ENCODE measurements around the gene TOX3.
A peak's percentile ranks its signal among the peaks of the same experiment; 100 is the strongest.

TOX3 gene

DNA sequence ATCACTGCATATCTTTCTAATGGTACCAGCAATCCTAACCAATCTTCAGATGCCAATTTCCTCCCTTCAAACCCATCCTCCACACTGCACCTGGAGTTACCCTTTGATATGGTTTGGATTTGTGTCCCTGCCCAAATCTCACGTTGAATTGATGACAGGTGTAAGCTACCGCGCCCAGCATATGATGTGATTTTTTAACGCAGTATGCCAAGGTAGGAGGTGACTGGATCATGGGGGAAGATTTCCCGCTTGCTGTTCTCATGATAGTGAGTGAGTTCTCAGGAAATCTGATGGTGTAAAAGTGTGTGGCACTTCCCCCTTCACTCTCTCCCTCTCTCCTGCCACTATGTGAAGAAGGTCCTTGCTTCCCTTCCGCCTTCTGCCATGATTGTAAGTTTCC, 57.0 kb downstream of the TOX3 start:
- no peak for DNase-seq

DNA sequence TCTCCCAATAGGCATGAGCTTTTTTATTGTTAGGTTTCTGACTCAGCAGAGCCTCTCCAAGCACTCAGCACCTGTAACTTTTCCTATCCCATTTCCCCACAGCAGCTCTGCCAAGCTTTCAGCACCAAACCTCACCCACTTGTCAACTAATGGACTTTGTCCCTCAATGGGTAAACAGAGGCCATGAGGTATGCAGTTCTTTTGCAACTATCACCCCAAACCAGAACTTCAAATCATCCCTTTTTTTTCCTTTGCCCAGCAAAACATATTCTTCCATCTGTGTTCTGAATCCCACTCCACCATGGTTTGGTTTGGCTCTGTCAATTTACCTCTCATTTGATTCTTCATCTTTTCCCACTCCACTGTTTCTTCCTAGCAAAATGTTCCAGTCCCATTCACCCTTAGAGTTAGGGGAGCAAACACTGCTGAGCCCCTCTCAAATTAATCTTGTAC, 58.1 kb downstream of the TOX3 start:
- no peak for DNase-seq

DNA sequence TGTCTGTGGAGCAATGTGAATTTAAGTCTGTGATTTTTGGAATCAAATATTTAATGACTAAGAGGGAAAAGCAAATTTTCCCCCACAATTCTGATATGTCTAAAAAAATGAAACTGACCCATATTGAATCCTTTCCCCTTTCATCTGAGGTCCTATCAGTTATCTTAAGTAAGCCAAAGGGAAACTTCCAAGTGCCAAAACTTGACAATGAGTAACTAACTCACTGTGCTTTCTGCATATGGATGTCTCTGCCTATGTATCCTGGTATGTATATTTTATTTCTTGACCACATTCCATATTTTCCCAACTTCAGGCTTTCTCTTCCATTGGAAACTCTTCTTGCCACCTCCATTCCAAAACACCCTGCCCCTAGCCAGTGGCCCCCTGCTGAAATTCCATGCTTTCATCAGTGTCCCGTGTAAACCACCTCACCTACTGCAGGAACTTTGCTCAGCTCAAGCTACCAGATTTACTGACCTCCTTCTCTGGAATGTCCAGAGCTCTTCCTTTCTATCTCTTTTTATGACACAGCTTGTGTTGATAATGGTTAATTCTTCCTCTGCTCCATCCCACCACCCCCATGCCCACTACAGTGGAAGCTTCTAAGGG, 59.0 kb downstream of the TOX3 start:
- no peak for DNase-seq

DNA sequence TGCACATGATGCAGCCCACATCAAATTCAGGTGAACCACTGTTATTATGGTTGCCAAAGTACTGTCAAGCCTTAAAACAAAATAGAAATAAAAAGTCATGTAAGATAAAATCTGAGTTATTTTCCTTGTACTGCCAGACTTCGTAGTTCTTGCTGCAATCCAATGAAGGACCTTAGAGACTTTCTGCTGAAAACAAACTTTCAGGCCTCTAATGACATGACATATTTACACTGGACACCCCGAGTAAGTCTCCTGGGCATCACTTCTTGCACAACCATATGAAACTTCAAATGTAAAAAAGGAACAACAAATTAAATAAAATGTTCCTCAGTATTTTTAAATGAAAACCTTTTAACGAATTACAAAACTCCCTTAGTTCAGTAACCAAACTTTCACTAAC, 66.7 kb downstream of the TOX3 start:
- DNase-seq: no peak

DNA sequence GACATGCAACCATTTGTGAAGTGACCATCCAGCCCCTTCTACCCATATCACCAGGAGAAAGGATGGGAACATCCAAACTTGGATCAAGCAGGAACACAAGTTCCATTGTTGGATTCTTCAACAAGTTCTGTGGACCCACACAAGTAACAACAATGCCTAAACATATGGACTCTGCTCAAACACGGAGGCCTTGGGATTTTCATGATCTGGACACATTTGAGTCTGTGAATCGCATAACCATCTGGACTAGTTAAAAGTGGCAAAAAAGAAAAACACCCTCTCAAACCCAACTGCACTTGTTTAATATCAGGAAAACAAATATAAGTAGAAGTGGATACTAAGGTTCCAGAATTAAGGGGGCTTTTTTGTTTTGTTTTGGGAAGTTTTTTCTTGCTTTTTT, 70.8 kb downstream of the TOX3 start:
- DNase-seq: no peak

DNA sequence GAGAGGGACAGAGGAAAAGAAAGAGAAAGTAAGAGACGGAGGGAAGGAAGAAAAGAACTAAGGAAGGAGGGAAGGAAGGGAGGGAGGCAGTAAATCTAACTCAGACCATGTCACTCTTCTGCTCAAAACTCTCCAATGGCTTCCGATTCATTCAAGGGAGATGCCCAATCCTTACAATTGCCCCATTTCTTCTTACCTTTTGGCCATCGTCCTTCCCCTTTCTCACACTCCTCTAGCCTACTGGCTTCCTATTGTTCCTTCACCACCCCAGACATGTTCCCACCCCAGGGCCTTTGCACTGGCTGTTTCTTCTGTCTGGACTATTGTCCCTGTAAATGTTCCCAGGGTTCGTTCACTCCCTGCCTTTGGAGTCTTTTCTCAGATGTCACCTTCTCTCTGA, 72.3 kb downstream of the TOX3 start:
- DNase-seq: no peak

DNA sequence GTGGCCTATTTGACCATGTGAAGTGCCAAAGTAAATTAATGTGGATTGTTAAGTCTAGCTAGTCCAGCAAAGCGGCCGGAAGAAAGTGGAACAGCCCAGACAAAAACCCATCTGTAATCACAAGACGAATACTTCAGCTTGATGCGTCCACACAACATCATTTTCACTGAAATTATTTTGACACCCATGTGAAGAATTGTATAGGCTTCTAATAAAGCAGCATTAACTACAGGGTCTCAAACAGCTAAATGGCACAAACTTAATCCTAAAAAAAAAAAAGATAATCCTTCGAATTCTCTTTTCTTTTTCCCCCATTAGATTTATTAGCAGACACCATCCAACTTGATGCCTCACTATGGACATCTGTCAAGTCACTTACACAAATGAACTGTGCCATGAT, 73.8 kb downstream of the TOX3 start:
- DNase-seq: no peak

DNA sequence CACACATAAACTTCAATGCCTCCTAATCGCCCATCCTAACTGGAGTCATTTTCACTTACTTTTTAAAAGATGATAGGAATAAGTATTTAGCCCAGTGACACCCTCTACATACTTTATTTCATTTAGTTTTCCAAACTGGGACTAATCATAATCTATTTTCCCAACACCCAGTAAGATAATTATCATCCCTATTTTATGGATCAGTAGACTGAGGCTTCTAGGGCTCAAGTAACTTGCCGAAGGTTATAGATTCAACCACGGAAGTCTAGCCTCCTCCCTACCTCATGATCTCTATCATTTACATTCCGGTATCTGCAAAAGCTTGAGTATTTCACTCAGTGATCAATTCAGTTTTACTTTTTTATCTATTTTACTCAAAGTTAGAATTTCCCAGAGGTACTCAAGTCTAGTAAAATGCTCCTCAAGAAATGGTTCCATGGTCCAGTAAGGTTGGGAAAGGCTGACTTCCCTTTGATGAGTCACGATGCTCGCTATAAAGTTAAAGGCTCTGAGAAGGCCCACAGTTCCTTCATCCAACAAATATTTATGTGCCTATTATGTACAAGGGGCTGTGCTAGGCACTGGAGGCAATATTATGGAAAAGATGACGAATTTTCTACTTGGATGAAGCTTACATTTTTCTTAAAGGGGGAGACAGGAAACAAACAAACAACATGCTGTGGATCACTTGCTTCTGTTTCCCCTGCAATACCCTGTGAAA, 75.1 kb downstream of the TOX3 start:
- no peak for DNase-seq

DNA sequence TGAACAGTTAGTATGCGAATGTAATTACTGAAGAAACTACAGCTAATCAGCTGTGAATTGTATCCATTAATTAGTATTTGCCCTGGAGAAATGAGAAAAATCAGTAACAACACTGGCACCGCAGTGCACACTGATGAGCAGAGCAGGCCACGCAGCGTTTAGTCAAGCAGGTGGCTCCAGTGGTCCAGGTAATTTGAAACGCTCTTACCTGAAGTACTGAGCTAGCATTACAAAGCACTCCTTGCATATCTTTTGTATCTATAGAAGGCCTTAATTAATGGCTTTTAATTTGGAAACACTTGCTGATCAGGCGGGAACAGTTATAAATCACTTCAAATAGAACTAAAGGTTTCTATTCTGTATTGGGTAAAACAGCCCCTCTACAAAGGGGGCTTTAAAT, 76.4 kb downstream of the TOX3 start:
- peak; percentile 79 for DNase-seq

DNA sequence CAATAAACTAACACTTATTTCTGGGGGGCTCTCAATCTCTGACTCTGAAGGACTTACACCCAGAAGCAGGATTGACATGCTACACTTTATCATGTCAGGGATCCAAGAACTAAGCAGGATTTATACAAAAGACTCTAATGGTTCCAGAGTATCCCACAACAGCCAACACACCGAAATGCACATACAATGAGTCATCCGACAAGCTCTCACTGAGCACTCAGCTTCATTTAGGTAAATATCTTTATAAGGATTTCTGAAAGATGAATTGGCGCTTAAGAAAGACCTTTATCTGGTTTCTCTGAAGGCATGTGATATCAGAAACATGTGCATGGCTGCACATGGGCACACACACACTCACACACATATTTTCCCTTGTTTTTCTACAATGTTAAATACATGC, 77.2 kb downstream of the TOX3 start:
- peak; percentile 60 for DNase-seq

DNA sequence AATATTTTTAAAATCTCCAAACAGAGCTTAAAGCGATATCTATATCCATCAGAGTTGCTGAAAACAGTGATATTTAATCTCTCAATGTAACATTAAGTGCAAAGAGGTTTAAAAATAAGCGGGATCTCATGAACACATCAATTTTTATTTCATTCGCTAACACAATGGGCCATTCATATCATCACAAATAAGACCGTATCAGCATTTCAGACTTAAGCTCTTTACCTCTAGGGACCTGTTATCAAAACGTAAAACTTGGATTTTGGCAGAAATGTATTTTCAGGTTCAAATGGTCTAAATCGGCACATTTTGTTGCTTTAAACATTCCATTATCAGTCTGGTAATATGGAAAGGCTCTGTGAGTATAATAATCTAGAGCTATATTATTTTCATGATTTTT, 77.9 kb downstream of the TOX3 start:
- DNase-seq: no peak

DNA sequence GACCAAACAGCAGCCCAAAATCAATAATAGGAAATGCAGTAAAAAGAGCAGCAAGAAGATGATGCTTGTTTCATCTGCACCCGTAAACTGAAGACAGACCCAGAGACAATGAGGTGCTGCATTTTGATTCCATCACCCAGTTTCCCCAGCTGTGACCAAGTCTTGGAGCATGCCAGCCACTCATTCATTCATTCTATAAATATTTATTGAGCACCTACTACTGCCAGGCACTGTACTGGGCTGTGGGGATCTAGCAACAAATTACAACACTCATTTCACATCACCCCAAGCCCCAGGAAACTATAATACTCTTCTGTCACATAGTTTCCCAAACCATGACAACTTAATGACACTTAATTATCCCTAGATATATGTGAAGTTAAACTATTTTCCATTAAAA, 79.2 kb downstream of the TOX3 start:
- no peak for DNase-seq

DNA sequence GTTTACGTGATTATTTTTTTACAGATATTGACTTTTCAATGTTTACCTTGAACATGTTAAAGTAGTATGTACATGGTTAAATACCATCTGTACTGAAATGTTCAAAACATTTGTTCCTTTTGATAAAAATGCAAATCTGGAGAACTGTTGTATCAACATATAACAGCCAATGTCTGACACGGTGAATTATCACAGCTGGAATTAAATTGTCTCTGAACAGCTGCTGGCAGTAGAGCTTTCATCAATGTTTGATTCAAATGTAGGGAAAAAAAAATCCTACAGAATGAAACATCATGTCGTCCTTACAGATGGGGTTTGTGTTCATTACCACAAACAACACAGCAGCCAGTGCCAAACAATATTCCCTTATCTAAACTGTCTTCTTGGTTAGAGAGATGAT, 79.9 kb downstream of the TOX3 start:
- DNase-seq: peak; percentile 79

DNA sequence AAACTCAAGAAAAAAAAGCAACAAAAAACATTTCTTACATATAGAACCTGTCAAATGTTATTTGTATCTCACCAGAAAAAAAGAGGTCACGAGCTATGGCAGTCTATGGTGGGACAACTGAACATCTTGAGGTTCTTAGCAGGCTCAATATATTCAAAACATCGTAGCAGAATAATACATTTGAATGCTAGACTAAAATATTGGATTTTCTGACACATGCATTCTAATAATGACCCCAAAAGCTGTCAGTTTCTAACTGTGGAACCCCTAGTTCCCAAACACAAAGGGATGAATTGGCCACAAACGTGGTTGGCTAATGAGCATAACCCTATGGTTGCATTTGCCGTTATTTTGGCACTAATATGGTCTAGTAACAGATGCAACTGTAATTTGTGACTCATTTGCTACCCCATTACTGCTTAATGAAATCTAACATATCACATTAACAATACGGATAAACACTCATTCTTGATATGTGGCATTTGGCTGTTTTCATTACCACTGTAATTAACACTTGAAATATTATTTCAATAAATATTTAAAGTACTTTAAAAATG, 81.2 kb downstream of the TOX3 start:
- no peak for DNase-seq

DNA sequence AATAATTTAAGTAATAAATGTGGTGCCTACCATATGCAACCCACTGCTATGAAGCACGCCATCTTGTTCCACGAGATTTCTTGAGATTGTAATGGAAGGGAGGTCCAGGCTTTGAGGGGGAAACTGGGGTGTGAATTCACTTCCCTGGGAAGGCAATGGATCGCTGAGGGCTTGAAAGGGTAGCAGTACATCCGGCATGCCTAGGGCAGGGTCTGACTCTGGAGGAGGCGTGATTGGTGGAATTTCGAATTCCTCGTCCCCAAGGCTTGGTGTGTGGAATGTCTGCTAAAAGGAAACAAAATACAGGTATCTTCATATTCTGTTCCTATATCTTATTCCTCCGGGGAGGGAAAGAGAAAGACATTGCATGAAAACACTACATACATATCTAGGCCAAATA, 83.0 kb downstream of the TOX3 start:
- no peak for DNase-seq

DNA sequence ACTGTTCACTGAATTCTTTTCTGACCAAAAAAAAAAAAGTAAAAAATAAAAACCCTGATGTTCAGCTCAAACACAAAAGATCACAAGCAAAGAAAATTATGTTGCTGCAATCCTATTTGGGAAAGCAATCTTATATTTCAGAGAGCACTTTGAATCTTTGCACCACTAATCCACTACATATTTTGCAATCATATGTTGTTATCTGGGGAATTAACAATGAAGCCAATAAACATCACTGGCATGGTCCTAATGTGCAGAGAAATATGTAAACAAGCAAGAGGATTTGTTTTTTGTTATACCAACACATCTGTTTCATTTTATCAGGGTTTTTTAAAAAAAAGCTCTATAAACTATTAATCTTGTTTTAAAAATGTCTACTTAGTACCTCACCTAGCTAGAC, 84.1 kb downstream of the TOX3 start:
- no peak for DNase-seq

DNA sequence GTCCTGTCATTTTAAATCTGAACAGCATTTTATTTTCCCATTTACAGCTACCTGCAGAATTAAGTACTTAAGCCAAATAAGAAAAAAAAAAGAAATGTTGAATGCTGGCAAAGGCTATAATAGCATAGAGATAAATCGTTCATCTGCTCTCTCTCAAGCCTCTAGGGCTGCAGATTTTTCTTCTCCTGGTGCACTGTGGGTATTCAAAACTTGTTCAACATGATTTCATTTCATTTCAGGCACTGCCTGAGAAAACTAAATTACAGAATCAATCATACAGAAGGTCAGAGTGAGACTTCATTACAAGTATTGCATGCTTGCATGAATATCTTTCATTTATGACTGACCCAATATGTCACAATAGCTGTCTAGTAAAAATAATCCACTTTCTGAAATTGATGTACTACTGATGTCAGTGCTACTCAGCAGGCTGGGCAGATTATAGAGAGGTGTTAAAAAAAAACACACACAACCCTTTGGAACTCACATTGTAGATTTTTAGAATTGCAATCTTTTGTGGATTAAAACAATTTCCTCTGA, 86.2 kb downstream of the TOX3 start:
- no peak for DNase-seq

DNA sequence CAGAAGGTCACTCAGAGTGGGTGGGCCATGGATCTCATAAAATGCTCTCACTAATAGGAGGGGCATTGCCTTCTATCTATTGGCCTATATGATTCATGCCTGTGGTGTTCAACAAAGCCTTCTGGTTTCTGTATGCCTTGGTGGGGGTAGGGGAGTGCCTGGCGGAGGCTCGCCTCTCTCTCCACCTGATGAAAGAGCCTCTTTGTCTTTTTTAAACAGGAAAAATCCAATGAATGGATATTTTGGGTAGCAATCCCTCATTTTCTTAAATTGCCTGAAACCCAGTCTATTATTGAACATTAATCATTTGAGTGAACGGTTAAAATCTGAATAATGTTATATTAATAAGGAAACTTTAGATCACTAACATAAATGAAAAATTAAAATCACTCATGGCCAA, 90.6 kb downstream of the TOX3 start:
- DNase-seq: no peak

DNA sequence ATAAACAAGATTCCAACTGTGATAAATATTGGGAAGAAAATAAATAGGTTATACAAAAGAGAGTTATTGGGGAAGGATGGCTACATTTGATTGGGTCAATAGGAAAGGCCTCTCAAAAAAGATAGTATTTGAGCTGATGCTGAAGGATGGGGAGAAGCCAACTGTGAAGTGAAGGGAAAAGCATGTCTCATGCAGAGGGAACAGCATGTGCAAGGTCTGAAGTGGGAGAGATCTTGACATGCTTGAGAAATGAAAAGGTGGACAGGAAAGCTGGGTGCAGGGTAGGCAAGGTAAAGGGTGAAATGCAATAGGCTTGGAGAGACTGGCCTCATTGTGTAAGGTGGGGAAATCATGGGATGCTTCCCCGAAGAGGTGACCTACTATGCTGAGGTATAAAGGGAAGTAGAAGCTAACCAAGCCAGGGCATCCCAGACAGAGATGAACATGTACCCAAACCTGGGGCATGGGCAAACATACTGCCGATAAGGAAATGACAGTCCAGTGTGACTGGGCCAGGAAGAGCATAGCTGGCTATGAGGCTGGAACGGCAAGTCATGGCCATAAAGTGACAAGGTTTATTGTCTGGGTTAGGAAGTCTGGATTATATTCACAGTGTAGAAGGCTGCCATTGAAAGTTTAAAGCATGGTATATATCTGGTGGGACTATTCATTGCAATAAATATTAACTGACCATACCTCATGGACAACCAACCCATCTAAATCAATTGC, 91.2 kb downstream of the TOX3 start:
- DNase-seq: no peak

DNA sequence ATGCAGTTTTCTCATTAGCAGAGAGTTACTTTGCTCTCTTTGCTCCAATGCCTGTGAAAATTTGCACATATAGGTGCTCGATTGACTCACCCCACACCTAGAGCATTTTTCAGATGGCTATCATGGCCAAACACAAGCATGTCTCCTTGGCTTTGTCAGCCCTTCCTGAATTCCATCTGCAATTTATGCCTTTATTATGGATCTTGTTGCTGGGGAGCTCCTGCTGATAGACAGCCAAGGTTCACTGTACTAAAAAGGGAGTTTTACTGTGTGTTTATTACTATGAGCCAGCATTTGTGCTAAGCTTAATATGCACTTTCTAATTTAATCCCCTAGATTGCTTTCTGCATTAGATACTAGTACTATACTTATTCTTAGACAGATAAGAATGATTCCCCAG, 93.3 kb downstream of the TOX3 start:
- no peak for DNase-seq

DNA sequence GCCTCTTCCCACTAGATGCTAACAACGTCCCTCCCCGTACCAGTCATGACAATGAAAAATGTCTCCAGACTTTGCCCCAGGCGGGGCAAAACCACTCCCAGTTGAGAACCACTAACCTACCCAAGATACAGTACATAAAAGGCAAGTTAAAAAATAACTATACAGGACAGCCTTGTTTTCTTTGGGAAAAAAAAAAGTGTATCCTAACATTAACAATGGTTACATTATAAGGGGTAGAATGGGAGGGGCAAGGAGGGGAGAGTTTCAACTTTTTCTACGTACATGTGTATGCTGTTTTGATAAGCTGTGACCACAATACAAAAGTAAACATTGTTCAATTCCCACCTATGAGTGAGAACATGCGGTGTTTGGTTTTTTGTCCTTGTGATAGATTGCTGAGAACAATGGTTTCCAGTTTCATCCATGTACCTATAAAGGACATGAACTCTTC, 94.9 kb downstream of the TOX3 start:
- DNase-seq: no peak

DNA sequence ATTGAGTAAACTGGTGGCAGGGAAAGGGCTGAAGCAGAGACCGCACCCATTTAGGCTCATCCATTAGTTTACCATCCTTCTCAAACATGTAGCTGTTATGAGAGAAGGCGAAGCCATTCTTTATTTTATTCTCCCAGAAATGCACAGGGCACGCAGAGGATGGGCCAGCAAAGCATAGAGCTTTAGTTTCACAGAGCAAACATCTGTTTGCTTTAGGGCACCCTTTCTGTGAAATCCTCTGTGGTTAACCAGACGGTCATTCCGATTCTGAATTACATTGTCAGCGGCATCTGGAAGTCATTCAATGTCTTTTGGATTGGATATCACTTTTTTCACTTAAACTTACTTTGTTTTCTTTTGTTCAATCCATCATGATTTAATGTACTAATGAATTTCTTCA, 96.0 kb downstream of the TOX3 start:
- DNase-seq: no peak

DNA sequence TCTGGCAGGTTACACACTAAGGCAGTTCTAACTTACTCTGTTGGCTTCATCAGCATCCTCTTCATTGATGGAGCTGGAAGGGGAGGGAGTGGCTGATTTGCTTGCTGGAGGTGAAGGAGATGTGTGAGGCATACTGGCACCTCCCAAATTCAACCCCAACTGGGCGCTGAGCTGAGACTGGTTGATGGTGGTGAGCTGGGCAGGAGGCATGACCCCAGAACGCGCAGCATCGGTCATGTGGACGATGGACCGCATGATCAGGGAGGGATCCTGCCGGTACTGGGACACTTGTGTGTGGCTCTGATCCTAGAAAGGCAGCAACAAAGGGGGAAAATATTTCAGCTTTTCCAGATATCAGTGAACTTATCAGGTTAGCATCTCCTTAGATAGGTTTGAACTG, 96.7 kb downstream of the TOX3 start:
- no peak for DNase-seq

DNA sequence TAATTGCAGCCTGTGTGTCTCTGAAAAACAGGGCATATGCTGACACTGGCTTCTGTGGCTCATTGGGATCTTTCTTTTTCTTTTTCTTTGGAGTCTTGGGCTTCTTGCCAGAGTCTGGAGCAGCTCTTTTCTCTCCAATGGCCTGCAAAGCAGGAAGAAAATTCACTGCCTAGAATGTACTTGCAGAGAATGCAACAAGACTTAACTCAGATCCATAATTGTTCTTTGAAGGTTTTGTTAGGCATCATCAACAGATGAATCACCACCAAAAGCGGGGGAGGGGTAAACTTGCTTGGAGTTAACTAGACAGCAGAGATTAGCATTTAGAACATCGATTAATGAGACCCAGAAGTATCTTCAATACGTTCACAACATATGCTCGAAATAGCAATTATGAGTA, 100.9 kb downstream of the TOX3 start:
- DNase-seq: no peak

Measured in NCI-H345 (cell line).